ENCODE data around the gene IGF2R.

DNA sequence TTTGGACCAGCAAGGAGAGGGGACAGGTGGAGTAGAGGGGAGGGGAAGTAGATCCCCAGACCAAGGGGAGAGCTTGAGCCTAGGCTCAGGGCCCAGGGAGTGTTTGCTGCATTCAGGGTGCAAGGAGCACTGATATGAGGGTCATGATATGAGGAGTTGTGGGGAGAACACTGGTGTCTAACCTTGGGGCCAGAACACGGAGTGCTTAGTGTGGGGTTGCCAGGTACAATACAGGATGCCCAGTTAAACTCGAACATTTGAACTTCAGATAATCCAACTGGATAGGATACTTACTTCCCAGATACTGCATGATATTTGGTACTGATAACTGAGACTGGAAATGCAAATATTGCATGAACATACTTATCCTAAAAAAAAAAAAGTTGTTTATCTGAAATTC, 155.1 kb downstream of the IGF2R start:
- no peak for TF ChIP-seq CTCF (IDR thresholded peaks at IDR 0.05)
- no peak for TF ChIP-seq POLR2A (IDR thresholded peaks at IDR 0.05)
